A673 (cell line): Measurements from ENCODE around the gene DLG2. TPM values are rescaled to one million over a fixed set of nuclear protein-coding genes. Genes with fewer than 3 reads are reported as not detected.
A peak's percentile ranks its signal among the peaks of the same experiment; 100 is the strongest.

Experiments
- BruUV-seq: library from RNA; stranded (reverse); fragments of 400-500 nt; replicated peaks from 2 replicates; lab custom pipeline; 2021; lab: Mats Ljungman, UMichigan
- CTCF ChIA-PET: fragments of 300-600 bp; sonication (Branson Sonifier 250); formaldehyde crosslinking; loops from one replicate; lab custom pipeline; 2022; ENCODE audit warnings: antibody characterized with exemption; lab: Charles Lee
- POLR2A ChIA-PET: fragments of 300-600 bp; sonication (Branson Sonifier 250); formaldehyde crosslinking; loops from one replicate; lab custom pipeline; 2022; ENCODE audit warnings: antibody characterized with exemption; ENCODE audit not compliant: low non-redundant PET; lab: Charles Lee
- DNase-seq: peaks from one replicate; pipeline ENCODE4 v3.0.0-alpha.2; 2015; ENCODE audit warnings: low spot score
- H3K27ac ChIP-seq: fragments of 200-600 bp; sonication (generic); 2 replicates; pipeline ENCODE4 v1.5.1; 2016; ENCODE audit warnings: mixed run types, low read depth, mild to moderate bottlenecking, mixed read lengths, antibody characterized with exemption, low read length; ENCODE audit not compliant: poor library complexity, severe bottlenecking
- H3K27me3 ChIP-seq: fragments of 200-600 bp; sonication (generic); replicated peaks from 2 replicates; pipeline ENCODE4 v1.6.1; 2017; ENCODE audit warnings: mixed run types, low read depth, mild to moderate bottlenecking, mixed read lengths, antibody characterized with exemption, low read length; ENCODE audit not compliant: insufficient read depth, poor library complexity
- H3K36me3 ChIP-seq: fragments of 200-600 bp; sonication (generic); 2 replicates; pipeline ENCODE4 v1.6.1; 2016; ENCODE audit warnings: mixed run types, mild to moderate bottlenecking, mixed read lengths, antibody characterized with exemption, low read length; ENCODE audit not compliant: insufficient read depth, poor library complexity, severe bottlenecking
- H3K4me1 ChIP-seq: fragments of 200-600 bp; sonication (generic); 2 replicates; pipeline ENCODE4 v1.6.1; 2017; ENCODE audit warnings: mixed run types, mild to moderate bottlenecking, mixed read lengths, antibody characterized with exemption, low read length; ENCODE audit not compliant: insufficient read depth, poor library complexity, severe bottlenecking
- H3K4me3 ChIP-seq: fragments of 200-600 bp; sonication (generic); 2 replicates; pipeline ENCODE4 v1.5.1; 2016; ENCODE audit warnings: low read depth, mixed run types, mild to moderate bottlenecking, mixed read lengths, low read length; ENCODE audit not compliant: poor library complexity, severe bottlenecking
- H3K9me3 ChIP-seq: fragments of 200-600 bp; sonication (generic); 2 replicates; pipeline ENCODE4 v1.6.1; 2016; ENCODE audit warnings: mixed run types, low read depth, mild to moderate bottlenecking, mixed read lengths, antibody characterized with exemption, low read length; ENCODE audit not compliant: poor library complexity, severe bottlenecking
- CTCF ChIP-seq: fragments of 300-800, 200-600 bp; sonication (generic); conservative IDR thresholded peaks from 2 replicates; pipeline ENCODE4 v1.5.1; 2017; ENCODE audit warnings: low read depth, mild to moderate bottlenecking, antibody characterized with exemption, low read length, moderate library complexity, mixed read lengths
- EZH2 ChIP-seq: fragments of 200-600 bp; sonication (generic); IDR thresholded peaks from 2 replicates; pipeline ENCODE4 v1.6.1; 2017; ENCODE audit warnings: borderline replicate concordance, low read depth, mild to moderate bottlenecking, mixed read lengths, antibody characterized with exemption, low read length; ENCODE audit not compliant: poor library complexity, severe bottlenecking
- intact Hi-C: fragments of 100-400 bp; cut with micrococcal nuclease; formaldehyde crosslinking; loops from one replicate; pipeline ENCODE4 v1.10.0; 2022; ENCODE audit not compliant: unreplicated experiment
- total RNA-seq: library from RNA; stranded (reverse); gene quantifications from 2 replicates; pipeline ENCODE4 v1.2.3, GENCODE V29; 2021

Gene DLG2
- total RNA-seq, 1 experiment from 2014 or later = 277 TPM

- Histone ChIP-seq H3K36me3 (peaks cover 13% of the 10 kb centered on the region), H3K27me3 (no peaks in the 10 kb centered on the region), H3K4me1 (peaks cover 89% of the 10 kb centered on the region), H3K4me3 (no peak overlapping the region), H3K27ac (no peak overlapping the region), H3K9me3 (no peaks in the 10 kb centered on the region)
- intact Hi-C loops = no loop called here
- TF ChIP-seq EZH2 (no peak), CTCF (no peak)
- ChIA-PET POLR2A (interaction anchor here (0.6 kb wide), 1 partner anchor 29 kb away, joined by 3 read pairs; no protein-coding TSS in a partner anchor), CTCF (no interaction called here)
- no peak for DNase-seq
- no TSS peak for BruUV-seq
Observed at GRCh38 chr11:83608571-83608970, 2018.6 kb downstream of the DLG2 start.

GRCh38 chr11:83601914-83602527 is 2025.1 kb downstream of the DLG2 start:
- Histone ChIP-seq H3K9me3 (no peaks in the 10 kb centered on the region), H3K4me1 (peaks cover 56% of the 10 kb centered on the region), H3K36me3 (peaks cover 43% of the 10 kb centered on the region), H3K4me3 (no peak overlapping the region), H3K27me3 (no peaks in the 10 kb centered on the region), H3K27ac (peak overlapping the region; percentile 52)
- intact Hi-C loops = no loop called here
- CTCF ChIA-PET = no interaction called here
- no peak for TF ChIP-seq EZH2
- no peak for TF ChIP-seq CTCF
- no TSS peak for BruUV-seq
- DNase-seq = peak; percentile 61
- POLR2A ChIA-PET = no interaction called here

GRCh38 chr11:83601201-83601913 is 2025.8 kb downstream of the DLG2 start:
- Histone ChIP-seq H3K36me3 (peaks cover 48% of the 10 kb centered on the region), H3K27me3 (no peaks in the 10 kb centered on the region), H3K27ac (peak overlapping the region; percentile 52), H3K9me3 (no peaks in the 10 kb centered on the region), H3K4me1 (peaks cover 56% of the 10 kb centered on the region), H3K4me3 (no peak overlapping the region)
- ChIA-PET CTCF (no interaction called here), POLR2A (no interaction called here)
- TF ChIP-seq EZH2 (no peak), CTCF (no peak)
- DNase-seq = no peak
- intact Hi-C loops = no loop called here
- no TSS peak for BruUV-seq
